Keratinocyte (primary cell): ENCODE data around the gene PCNX1.

ENCODE experiments used
- CTCF ChIP-seq, 3 experiments: IDR thresholded peaks in 1 of 3; conservative IDR thresholded peaks in 1 of 3; optimal IDR thresholded peaks in 1 of 3; 2 replicates in 2 of 3; 3 replicates in 1 of 3; pipeline versions ENCODE3 to v1.5.1; 2011; ENCODE audit warnings: low read length in 3 of 3, mild to moderate bottlenecking in 3 of 3, moderate library complexity in 2 of 3, control low read depth in 1 of 3, inconsistent platforms in 1 of 3; ENCODE audit not compliant: insufficient read depth in 2 of 3; ENCODE audit errors: extremely low read depth in 1 of 3
- EZH2 ChIP-seq: IDR thresholded peaks from one replicate; pipeline ENCODE4 v1.6.1; 2012; ENCODE audit warnings: inconsistent platforms, mild to moderate bottlenecking, low read length, moderate library complexity

- TF ChIP-seq EZH2 (no peak), CTCF (optimal IDR thresholded peaks at IDR 0.05 in 1 of 3, IDR thresholded peaks at IDR 0.05 in 1 of 3, conservative IDR thresholded peaks at IDR 0.05 in 1 of 3; ENCODE audit: extremely low read depth in 1 of 3, insufficient read depth in 2 of 3, low read length in 3 of 3) (no peak)
Measured at GRCh38 chr14:71056168-71056567, 148.9 kb downstream of the PCNX1 start.
